Adrenal gland (tissue), 12 donors: ENCODE results near the gene ZNF217. TPM values are rescaled to one million over a fixed set of nuclear protein-coding genes. Genes with fewer than 3 reads are reported as not detected.
"Not testable (repeated sequence)": the region's sequence is repeated elsewhere in the genome, so short reads cannot be mapped to it uniquely, and the experiment has no call there.

ENCODE experiments used
- DNase-seq, 7 donors: peaks; one replicate each; pipeline ENCODE4 v3.0.0-alpha.2; 2019 to 2020
- H3K27ac ChIP-seq, 5 donors: fragments of 200-600 bp; sonication (generic) in 4 of 5; 1 replicate in 3 of 5; 2 replicates in 2 of 5; pipeline versions ENCODE4 v1.5.1 to v1.8.0; 2016 to 2020; ENCODE audit warnings: mild to moderate bottlenecking in 1 of 5
- H3K27me3 ChIP-seq: fragments of 200-600 bp; 2 replicates; pipeline ENCODE4 v1.8.0; 2021
- H3K36me3 ChIP-seq, 2 donors: fragments of 200-600 bp; replicated peaks in 1 of 2; 1 replicate in 1 of 2; 2 replicates in 1 of 2; pipeline versions ENCODE4 v1.5.1 to v1.8.0; 2018 to 2022
- H3K4me1 ChIP-seq, 2 donors: fragments of 200-600 bp; replicated peaks in 1 of 2; 1 replicate in 1 of 2; 2 replicates in 1 of 2; pipeline versions ENCODE4 v1.5.1 to v1.8.0; 2018 to 2021
- H3K4me3 ChIP-seq, 4 donors: fragments of 200-600 bp; sonication (generic) in 3 of 4; one replicate each; pipeline ENCODE4 v1.5.1; 2016 to 2018
- H3K9me3 ChIP-seq, 3 donors: fragments of 200-600 bp; sonication (generic) in 1 of 3; replicated peaks in 1 of 3; 1 replicate in 2 of 3; 2 replicates in 1 of 3; pipeline versions ENCODE4 v1.5.1 to v1.8.0; 2016 to 2021
- POLR2A ChIP-seq, 2 donors: fragments of 450-650 bp; IDR thresholded peaks; one replicate each; pipeline ENCODE4 v1.6.1; 2017; ENCODE audit warnings: antibody characterized with exemption in 2 of 2, mild to moderate bottlenecking in 2 of 2, moderate library complexity in 1 of 2
- WGBS, 4 donors: extraction: QIAGEN DNeasy Blood & Tissue Kit in 2 of 4; methylation state at CpG; one replicate each; pipeline versions ENCODE4 v1.1.5 to v1.1.7; 2013 to 2017; 5-methylcytosine and 5-hydroxymethylcytosine counted together
- intact Hi-C, 2 donors: fragments of 100-400 bp; cut with DNase I; formaldehyde crosslinking; loops; one replicate each; pipeline versions ENCODE4 v1.14.1 to v1.15.0; 2022 to 2023
- polyA plus RNA-seq, 3 donors: library from polyadenylated mRNA; stranded (reverse); fragments of 200-250 nt in 2 of 3; fragments of 350-450 nt in 1 of 3; fragmentation: Illumina TruSeq in 1 of 3; extraction: RNeasy Lipid Tissue Mini Kit (QIAGEN cat#74804) in 1 of 3; gene quantifications; one replicate each; pipeline ENCODE4 v1.2.3, GENCODE V29; 2013 to 2014
- total RNA-seq, 9 donors: library from RNA; depleted of rRNA in 4 of 9; stranded (reverse); fragments of >200 nt in 4 of 9; fragments of 120-200 nt in 1 of 9; fragmentation: NEBNext Ultra II Directional in 1 of 9; extraction: Animal tissue kit (Norgen Biotek cat#: 25700) in 1 of 9; gene quantifications; one replicate each; pipeline versions ENCODE4 v1.1.0 to v1.2.4, GENCODE V29; 2013 to 2023
- TF ChIP-seq, protein P1 (sequence below), 6 experiments: fragments of 450-650 bp in 4 of 6; fragments of 200-600 bp in 2 of 6; sonication (generic) in 1 of 6; IDR thresholded peaks; 1 replicate in 5 of 6; 2 replicates in 1 of 6; pipeline versions ENCODE4 v1.5.1 to v1.8.0; 2016 to 2021; ENCODE audit warnings: antibody characterized with exemption in 6 of 6, mild to moderate bottlenecking in 2 of 6, moderate library complexity in 1 of 6
- donor health status: healthy with polysubstance abuse.
- donor health status: Bipolar disorder and iron deficiency.
- donor health status: DM: yes; HTN: yes; CAD: no.
- donor health status: DM: no; HTN: no; CAD: no.
- donor health status: DM: no; HTN: no; CAD: no.
- donor health status: DM: yes; HTN: yes; CAD: no.

ZNF217 gene
- total and polyA plus RNA-seq, 12 donors = 3.3 to 23.4 (median 11.8) TPM

DNA sequence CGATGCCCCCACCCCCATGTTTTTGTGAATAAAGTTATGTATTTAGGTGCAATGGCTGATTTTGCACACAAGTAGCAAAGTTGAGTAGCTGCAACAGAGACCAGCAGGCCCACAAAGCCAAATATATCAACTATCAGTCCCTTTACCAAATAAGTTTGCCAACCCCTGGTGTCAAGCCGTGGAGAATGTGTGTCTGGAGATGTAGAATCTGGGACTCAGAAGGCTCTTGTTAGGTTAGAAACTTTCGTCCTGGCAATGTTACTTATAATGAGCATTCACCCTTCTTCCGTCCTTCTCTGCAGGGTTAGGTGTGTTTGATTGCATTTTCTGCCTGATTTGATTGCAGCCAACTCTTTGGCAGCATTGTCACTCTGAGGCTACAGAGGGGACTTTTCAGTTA is 57.8 kb downstream of the ZNF217 start:
- no peak for TF ChIP-seq POLR2A (IDR thresholded peaks at IDR 0.05)
- TF ChIP-seq, protein P1, sequence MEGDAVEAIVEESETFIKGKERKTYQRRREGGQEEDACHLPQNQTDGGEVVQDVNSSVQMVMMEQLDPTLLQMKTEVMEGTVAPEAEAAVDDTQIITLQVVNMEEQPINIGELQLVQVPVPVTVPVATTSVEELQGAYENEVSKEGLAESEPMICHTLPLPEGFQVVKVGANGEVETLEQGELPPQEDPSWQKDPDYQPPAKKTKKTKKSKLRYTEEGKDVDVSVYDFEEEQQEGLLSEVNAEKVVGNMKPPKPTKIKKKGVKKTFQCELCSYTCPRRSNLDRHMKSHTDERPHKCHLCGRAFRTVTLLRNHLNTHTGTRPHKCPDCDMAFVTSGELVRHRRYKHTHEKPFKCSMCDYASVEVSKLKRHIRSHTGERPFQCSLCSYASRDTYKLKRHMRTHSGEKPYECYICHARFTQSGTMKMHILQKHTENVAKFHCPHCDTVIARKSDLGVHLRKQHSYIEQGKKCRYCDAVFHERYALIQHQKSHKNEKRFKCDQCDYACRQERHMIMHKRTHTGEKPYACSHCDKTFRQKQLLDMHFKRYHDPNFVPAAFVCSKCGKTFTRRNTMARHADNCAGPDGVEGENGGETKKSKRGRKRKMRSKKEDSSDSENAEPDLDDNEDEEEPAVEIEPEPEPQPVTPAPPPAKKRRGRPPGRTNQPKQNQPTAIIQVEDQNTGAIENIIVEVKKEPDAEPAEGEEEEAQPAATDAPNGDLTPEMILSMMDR (IDR thresholded peaks at IDR 0.05) = no peak
- H3K27ac ChIP-seq = no peak overlapping the region
- no peaks in the 10 kb centered on the region for H3K36me3 ChIP-seq
- no peak overlapping the region for H3K4me3 ChIP-seq
- no peak for DNase-seq
- H3K27me3 ChIP-seq = no peaks in the 10 kb centered on the region
- intact Hi-C loops = no loop called here
- H3K4me1 ChIP-seq = no peaks in the 10 kb centered on the region
- no peaks in the 10 kb centered on the region for H3K9me3 ChIP-seq
- WGBS, 4 donors = 74 to 90% (median 86%) methylated on average over 4 of the region's 4 CpGs

DNA sequence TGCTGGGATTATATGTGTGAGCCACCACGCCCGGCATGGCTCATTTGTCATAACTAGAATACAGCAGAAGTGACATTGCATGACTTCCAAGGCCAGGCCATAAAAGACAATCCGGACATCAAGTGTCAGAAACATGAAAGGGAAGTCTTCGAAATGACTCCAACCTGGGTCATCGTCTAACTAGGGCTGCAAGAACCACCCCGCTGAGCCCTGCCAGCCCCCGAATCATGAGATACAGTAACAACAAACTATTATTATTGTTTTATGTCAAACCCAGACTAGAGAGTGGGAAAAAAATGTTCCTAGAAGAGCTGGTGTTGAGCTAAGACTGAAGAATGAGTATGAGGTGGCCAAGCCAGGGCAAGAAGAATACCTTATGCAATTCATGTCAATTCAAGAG is 59.6 kb downstream of the ZNF217 start:
- intact Hi-C loops = no loop called here
- Histone ChIP-seq H3K4me3 (no peak overlapping the region), H3K9me3 (no peaks in the 10 kb centered on the region), H3K4me1 (no peaks in the 10 kb centered on the region), H3K27ac (no peak overlapping the region), H3K36me3 (no peaks in the 10 kb centered on the region), H3K27me3 (no peaks in the 10 kb centered on the region)
- TF ChIP-seq POLR2A (IDR thresholded peaks at IDR 0.05) = no peak
- DNase-seq = no peak
- 78 to 91% (median 84%) methylated on average over 5 to 7 of the region's 7 CpGs for WGBS, 4 donors

DNA sequence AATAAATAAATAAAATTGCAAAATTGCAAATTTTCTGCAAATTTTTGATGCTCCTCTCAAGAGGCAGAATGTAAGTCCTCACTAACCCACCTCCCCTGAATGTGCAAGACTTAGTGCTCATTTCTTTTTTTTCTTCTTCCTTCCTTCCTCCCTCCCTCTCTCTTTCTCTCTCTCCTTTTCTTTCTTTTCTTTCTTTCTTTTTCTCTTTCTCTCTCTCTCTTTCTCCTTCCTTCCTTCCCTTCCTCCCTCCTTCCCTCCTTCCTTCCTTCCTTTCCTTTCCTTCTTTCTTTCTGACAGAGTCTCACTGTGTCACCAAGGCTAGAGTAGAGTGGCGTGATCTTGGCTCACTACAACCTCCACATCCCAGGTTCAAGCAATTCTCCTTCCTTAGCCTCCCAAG is 60.1 kb downstream of the ZNF217 start:
- Histone ChIP-seq H3K4me3 (no peak overlapping the region), H3K27ac (no peak overlapping the region), H3K36me3 (no peaks in the 10 kb centered on the region), H3K27me3 (no peaks in the 10 kb centered on the region), H3K9me3 (no peaks in the 10 kb centered on the region), H3K4me1 (no peaks in the 10 kb centered on the region)
- intact Hi-C loops = no loop called here
- WGBS, 4 donors = 85 to 100% (median 89%) methylated on average over 1 of the region's 1 CpG
- no peak for DNase-seq
- TF ChIP-seq POLR2A (IDR thresholded peaks at IDR 0.05) = no peak
- TF ChIP-seq, protein P1 (IDR thresholded peaks at IDR 0.05) = no peak

DNA sequence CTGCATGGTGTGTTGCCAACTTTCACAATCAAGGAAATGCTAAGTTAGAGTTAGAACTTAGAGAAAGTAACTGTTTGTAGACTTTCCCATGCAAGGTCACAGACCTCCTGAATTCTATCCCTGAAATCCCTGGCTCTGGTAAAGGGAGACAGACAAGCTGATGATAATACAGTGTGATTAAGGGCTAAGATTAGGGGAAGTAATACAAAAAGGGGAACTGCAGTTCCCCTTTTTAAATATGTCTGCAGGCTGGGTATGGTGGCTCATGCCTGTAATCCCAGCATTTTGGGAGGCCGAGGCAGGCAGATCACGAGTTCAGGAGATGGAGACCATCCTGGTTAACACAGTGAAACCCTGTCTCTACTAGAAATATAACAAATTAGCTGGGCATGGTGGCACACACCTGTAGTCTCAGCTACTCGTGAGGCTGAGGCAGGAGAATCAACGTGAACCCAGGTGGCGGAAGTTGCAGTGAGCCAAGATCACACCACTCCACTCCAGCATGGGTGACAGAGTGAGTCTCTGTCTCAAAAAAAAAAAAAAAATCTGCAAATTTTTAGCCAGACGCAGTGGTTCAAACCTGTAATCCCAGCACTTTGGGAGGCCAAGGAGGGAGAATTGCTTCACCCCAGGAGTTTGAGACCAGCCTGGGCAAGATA is 60.9 kb downstream of the ZNF217 start:
- 81 to 86% (median 83%) methylated on average over 6 of the region's 6 CpGs for WGBS, 4 donors
- H3K4me3 ChIP-seq, DNase-seq, H3K27me3 ChIP-seq, H3K36me3 ChIP-seq, H3K4me1 ChIP-seq, H3K27ac ChIP-seq, intact Hi-C loops, H3K9me3 ChIP-seq: not testable (repeated sequence)

DNA sequence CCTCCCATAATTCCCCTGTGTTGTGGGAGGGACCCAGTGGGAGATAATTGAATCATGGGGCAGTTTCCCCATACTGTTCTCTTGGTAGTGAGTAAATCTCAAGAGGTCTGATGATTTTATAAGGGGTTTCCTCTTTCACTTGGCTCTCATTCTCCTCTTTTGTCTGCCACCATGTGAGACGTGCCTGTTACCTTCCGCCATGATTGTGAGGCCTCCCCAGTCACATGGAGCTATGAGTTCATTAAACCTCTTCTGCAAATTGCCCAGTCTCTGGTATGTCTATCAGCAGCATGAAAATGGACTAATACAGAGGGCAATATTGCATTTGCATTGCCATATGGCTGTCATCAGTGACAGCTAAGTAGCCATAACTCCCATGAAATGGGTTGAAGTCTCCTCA is 63.2 kb downstream of the ZNF217 start:
- Histone ChIP-seq H3K4me1 (no peaks in the 10 kb centered on the region), H3K9me3 (no peaks in the 10 kb centered on the region), H3K4me3 (no peak overlapping the region), H3K27ac (no peak overlapping the region), H3K36me3 (no peaks in the 10 kb centered on the region), H3K27me3 (no peaks in the 10 kb centered on the region)
- WGBS, 4 donors = 61 to 77% (median 62%) methylated on average over 2 of the region's 2 CpGs; no CpG with 5 or more reads in 1 of the 4 donors
- DNase-seq = no peak
- intact Hi-C loops = no loop called here
- no peak for TF ChIP-seq POLR2A (IDR thresholded peaks at IDR 0.05)
- TF ChIP-seq, protein P1 (IDR thresholded peaks at IDR 0.05) = no peak
